T-helper 17 cell (primary cell): ENCODE measurements around the gene MED8. TPM values are rescaled to one million over a fixed set of nuclear protein-coding genes. Genes with fewer than 3 reads are reported as not detected.

Experiments
- ATAC-seq: fragments of 150-1000 bp; cut with Tn5 transposase; 2 replicates; pipeline ENCODE4 v1.10.0; 2021; ENCODE audit warnings: mild to moderate bottlenecking, moderate library complexity
- DNase-seq, 3 donors: peaks; one replicate each; pipeline versions ENCODE4 v3.0.0 to v3.0.0-alpha.2; 2020 to 2021
- H3K9me3 ChIP-seq: one replicate; pipeline ENCODE4 v1.7.0; 2013; ENCODE audit warnings: low read length, mild to moderate bottlenecking; ENCODE audit not compliant: control insufficient read depth, poor library complexity, severe bottlenecking
- H3K27ac Mint-ChIP-seq: one replicate; pipeline ENCODE4 v1.8.0; 2022; ENCODE audit warnings: mild to moderate bottlenecking, moderate library complexity, mixed read lengths
- H3K27me3 Mint-ChIP-seq: one replicate; pipeline ENCODE4 v1.8.0; 2022; ENCODE audit warnings: mixed read lengths
- H3K36me3 Mint-ChIP-seq: one replicate; pipeline ENCODE4 v1.8.0; 2022; ENCODE audit warnings: low read depth, mixed read lengths
- H3K4me1 Mint-ChIP-seq: one replicate; pipeline ENCODE4 v1.8.0; 2022; ENCODE audit warnings: mild to moderate bottlenecking, mixed read lengths
- H3K4me3 Mint-ChIP-seq: one replicate; pipeline ENCODE4 v1.8.0; 2022; ENCODE audit warnings: mild to moderate bottlenecking, moderate library complexity, mixed read lengths
- total RNA-seq, 4 donors: library from RNA in 2 of 4; stranded (reverse) in 2 of 4; gene quantifications; one replicate each; pipeline ENCODE4 v1.2.3 and lab custom pipeline; 2022 to 2026

The MED8 gene
- total RNA-seq, 2 donors from 2014 or later = 13.7 to 16.4 TPM

- peaks cover 23% of the 10 kb centered on the region for H3K4me1 Mint-ChIP-seq
- no peak overlapping the region for H3K27ac Mint-ChIP-seq
These were observed 44.5 kb downstream of the MED8 start for GRCh38 chr1:43345120-43345519.

GRCh38 chr1:43344267-43344850 lies 45.2 kb downstream of the MED8 start:
- no peak for ATAC-seq

More at GRCh38 chr1:43345120-43345519, 44.5 kb downstream of the MED8 start:
- ATAC-seq (no peak), DNase-seq (no peak)
- peaks cover 5% of the 10 kb centered on the region for H3K27me3 Mint-ChIP-seq
- no peak overlapping the region for H3K4me3 Mint-ChIP-seq
- no peaks in the 10 kb centered on the region for H3K9me3 ChIP-seq
- H3K36me3 Mint-ChIP-seq = peaks cover 3% of the 10 kb centered on the region

GRCh38 chr1:43340559-43340958 lies 49.0 kb downstream of the MED8 start:
- no peak overlapping the region for H3K27ac Mint-ChIP-seq
- peaks cover 3% of the 10 kb centered on the region for H3K36me3 Mint-ChIP-seq
- DNase-seq (no peak), ATAC-seq (no peak)
- peaks cover 9% of the 10 kb centered on the region for H3K27me3 Mint-ChIP-seq
- H3K4me3 Mint-ChIP-seq = no peak overlapping the region
- H3K4me1 Mint-ChIP-seq = peaks cover 4% of the 10 kb centered on the region
- no peaks in the 10 kb centered on the region for H3K9me3 ChIP-seq

More at GRCh38 chr1:43344267-43344850, 45.2 kb downstream of the MED8 start:
- DNase-seq = no peak
- Mint-ChIP-seq H3K36me3 (peaks cover 3% of the 10 kb centered on the region), H3K4me1 (peaks cover 17% of the 10 kb centered on the region), H3K4me3 (no peak overlapping the region), H3K27ac (peak overlapping the region; percentile 72), H3K27me3 (peaks cover 5% of the 10 kb centered on the region)
- H3K9me3 ChIP-seq = no peaks in the 10 kb centered on the region

GRCh38 chr1:43339584-43340232 lies 49.9 kb downstream of the MED8 start:
- peaks cover 10% of the 10 kb centered on the region for H3K27me3 Mint-ChIP-seq
- no peak for ATAC-seq

GRCh38 chr1:43338001-43338400 lies 51.6 kb downstream of the MED8 start:
- Mint-ChIP-seq H3K27me3 (peaks cover 10% of the 10 kb centered on the region), H3K36me3 (peaks cover 8% of the 10 kb centered on the region), H3K4me1 (peaks cover 5% of the 10 kb centered on the region), H3K4me3 (no peak overlapping the region), H3K27ac (no peak overlapping the region)
- ATAC-seq (no peak), DNase-seq (no peak)
- H3K9me3 ChIP-seq = no peaks in the 10 kb centered on the region

More at GRCh38 chr1:43339584-43340232, 49.9 kb downstream of the MED8 start:
- Mint-ChIP-seq H3K27ac (no peak overlapping the region), H3K4me1 (peaks cover 4% of the 10 kb centered on the region), H3K4me3 (no peak overlapping the region), H3K36me3 (peaks cover 5% of the 10 kb centered on the region)
- no peak for DNase-seq
- no peaks in the 10 kb centered on the region for H3K9me3 ChIP-seq

GRCh38 chr1:43337588-43337987 lies 52.0 kb downstream of the MED8 start, which contains the start of gene MPL:
Gene MPL, plus strand, starts transcription at chr1:43337818. Its CDS starts 31 bp downstream, at chr1:43337849.
- H3K27ac Mint-ChIP-seq = no peak within 1 kb of the TSS
- peaks cover 8% of the 10 kb centered on the region for H3K36me3 Mint-ChIP-seq
- no peak for ATAC-seq
- DNase-seq = no peak
- peaks cover 5% of the 10 kb centered on the region for H3K4me1 Mint-ChIP-seq
- no peaks in the 10 kb centered on the region for H3K9me3 ChIP-seq
- H3K27me3 Mint-ChIP-seq = peaks cover 10% of the 10 kb centered on the region
- H3K4me3 Mint-ChIP-seq = no peak within 1 kb of the TSS

- H3K9me3 ChIP-seq = no peaks in the 10 kb centered on the region
- Mint-ChIP-seq H3K27ac (peak overlapping the region; percentile 67), H3K4me3 (no peak overlapping the region), H3K36me3 (peaks cover 8% of the 10 kb centered on the region), H3K4me1 (peaks cover 7% of the 10 kb centered on the region), H3K27me3 (peaks cover 10% of the 10 kb centered on the region)
- ATAC-seq (no peak), DNase-seq (no peak)
These were observed 55.0 kb downstream of the MED8 start for GRCh38 chr1:43334453-43335205.

Other genes with a start within 250 kb of the MED8 start
- gene EBNA1BP2, start 217.5 kb downstream of the MED8 start, total RNA-seq = 10 to 100 TPM; 20.8 to 24.9 TPM
- gene CFAP57, start 217.5 kb downstream of the MED8 start, total RNA-seq = not detected
- not detected for gene TMEM125, start 119.8 kb downstream of the MED8 start, total RNA-seq
- not detected for gene C1orf210, start 104.2 kb downstream of the MED8 start, total RNA-seq
- gene TIE1, start 88.8 kb downstream of the MED8 start, total RNA-seq = not detected
- gene MPL, start 52.0 kb downstream of the MED8 start, total RNA-seq = 10 to 100 TPM in 1 of 2 donors, under 1 TPM in 1; 0.94 to 16.6 TPM
- under 1 TPM; 0.65 to 0.97 TPM for gene CDC20, start 30.8 kb downstream of the MED8 start, total RNA-seq
- 10 to 100 TPM; 32.3 to 36.9 TPM for gene ELOVL1, start 21.8 kb downstream of the MED8 start, total RNA-seq
- 10 to 100 TPM; 87.0 to 92.1 TPM for gene SZT2, start 99 bp upstream of the MED8 start, total RNA-seq
- 10 to 100 TPM; 14.8 to 24.1 TPM for gene HYI, start 64.1 kb upstream of the MED8 start, total RNA-seq
- 1 to 10 TPM in 1 of 2 donors, under 1 TPM in 1; 0.52 to 5.9 TPM for gene PTPRF, start 141.1 kb upstream of the MED8 start, total RNA-seq